Measurements from ENCODE around the gene ACSL6.
"Not testable (repeated sequence)": the region's sequence is repeated elsewhere in the genome, so short reads cannot be mapped to it uniquely, and the experiment has no call there.

ACSL6 gene

GRCh38 chr5:131939690-131940345 lies 71.6 kb downstream of the ACSL6 start:
- no peak for DNase-seq

- DNase-seq = no peak
Measured at GRCh38 chr5:131932235-131932634, 79.2 kb downstream of the ACSL6 start.

GRCh38 chr5:131928957-131929356 lies 82.5 kb downstream of the ACSL6 start:
- no peak for DNase-seq

GRCh38 chr5:131926168-131926567 lies 85.3 kb downstream of the ACSL6 start:
- no peak for DNase-seq

DNA sequence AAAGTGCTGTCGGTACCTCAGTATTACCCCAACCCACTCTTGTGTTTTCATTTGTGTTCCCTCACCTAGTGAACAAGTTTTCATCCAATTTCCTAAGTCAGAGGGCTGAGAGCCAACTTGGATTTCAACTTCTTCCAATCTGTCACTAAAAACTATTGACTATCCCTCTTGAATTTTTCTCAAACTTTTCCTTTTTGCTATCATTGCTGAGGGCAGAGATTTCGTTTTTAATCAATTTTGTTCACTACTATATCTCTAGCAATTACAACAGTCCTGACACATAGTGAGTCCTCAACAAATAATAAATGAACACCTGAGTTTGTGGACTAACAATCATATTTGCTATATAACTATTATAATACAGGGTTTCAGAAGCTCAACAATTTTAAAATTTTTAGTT lies 95.0 kb downstream of the ACSL6 start:
- no peak for DNase-seq

GRCh38 chr5:131914472-131914871 lies 97.0 kb downstream of the ACSL6 start:
- DNase-seq = no peak

GRCh38 chr5:131913603-131914002 lies 97.9 kb downstream of the ACSL6 start:
- no peak for DNase-seq

GRCh38 chr5:131906668-131907067 lies 104.8 kb downstream of the ACSL6 start:
- no peak for DNase-seq

GRCh38 chr5:131902266-131902665 lies 109.2 kb downstream of the ACSL6 start:
- not testable (repeated sequence) for DNase-seq
